UCSD-AML1 (cell line): ENCODE measurements around the gene PPP6R2.

ENCODE experiments used
- DNase-seq: peaks from one replicate; lab custom pipeline; 2025; ENCODE audit not compliant: unreplicated experiment; lab: John Stamatoyannopoulos, UW

PPP6R2 gene

DNA sequence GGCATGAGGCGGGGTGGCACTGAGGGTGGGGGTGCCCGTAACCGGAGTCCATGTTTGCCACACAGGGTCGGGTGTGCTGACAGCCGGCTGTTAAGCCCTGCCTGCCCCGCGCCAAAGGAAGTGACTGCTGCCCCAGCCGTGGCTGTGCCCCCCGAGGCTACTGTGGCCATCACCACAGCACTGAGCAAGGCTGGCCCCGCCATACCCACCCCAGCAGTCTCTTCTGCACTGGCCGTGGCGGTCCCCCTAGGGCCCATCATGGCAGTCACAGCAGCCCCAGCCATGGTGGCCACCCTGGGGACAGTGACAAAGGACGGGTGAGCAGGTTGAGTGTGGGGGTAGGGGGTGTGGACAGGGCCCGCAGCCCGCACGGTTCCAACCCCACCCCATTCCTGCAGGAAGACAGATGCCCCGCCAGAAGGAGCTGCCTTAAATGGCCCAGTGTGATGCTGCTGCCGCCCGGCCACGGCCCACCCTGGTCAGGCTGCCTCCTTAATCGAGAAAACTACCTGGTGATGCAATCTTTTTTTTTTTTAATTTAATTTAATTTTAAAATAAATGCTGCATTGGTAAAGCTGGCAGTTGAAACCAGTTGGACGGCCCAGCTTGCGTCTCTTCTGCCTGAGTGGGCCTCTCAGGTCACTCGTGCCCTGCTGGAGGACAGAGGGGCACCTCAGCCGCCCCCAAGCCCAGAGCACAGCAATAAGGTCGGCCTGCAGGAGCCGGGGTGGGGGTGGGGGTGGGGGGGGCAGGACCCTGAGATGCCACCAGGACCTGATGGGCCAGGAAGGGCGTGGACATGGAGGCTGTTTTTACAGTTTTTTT lies 100.9 kb downstream of the PPP6R2 start:
- no peak for DNase-seq

DNA sequence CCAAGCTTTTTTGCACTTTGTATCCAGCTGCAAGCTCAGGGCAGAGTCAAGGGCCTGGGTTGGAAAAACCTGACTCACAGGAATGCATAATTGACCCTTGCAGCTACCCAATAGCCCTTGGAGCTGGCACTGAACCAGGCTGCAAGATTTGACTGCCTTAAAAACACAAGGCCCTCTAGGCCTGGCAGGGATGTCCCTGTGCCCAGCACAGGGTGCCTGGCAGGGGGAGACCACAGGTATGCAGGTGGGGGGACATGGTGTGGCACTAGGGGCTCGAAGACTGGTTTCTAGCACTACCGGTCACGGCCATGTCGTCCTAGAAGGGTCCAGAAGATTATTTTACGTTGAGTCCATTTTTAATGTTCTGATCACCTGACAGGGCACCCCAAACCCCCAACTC lies 101.5 kb downstream of the PPP6R2 start:
- no peak for DNase-seq

GRCh38 chr22:50445071-50445879 lies 102.1 kb downstream of the PPP6R2 start:
- DNase-seq = no peak

DNA sequence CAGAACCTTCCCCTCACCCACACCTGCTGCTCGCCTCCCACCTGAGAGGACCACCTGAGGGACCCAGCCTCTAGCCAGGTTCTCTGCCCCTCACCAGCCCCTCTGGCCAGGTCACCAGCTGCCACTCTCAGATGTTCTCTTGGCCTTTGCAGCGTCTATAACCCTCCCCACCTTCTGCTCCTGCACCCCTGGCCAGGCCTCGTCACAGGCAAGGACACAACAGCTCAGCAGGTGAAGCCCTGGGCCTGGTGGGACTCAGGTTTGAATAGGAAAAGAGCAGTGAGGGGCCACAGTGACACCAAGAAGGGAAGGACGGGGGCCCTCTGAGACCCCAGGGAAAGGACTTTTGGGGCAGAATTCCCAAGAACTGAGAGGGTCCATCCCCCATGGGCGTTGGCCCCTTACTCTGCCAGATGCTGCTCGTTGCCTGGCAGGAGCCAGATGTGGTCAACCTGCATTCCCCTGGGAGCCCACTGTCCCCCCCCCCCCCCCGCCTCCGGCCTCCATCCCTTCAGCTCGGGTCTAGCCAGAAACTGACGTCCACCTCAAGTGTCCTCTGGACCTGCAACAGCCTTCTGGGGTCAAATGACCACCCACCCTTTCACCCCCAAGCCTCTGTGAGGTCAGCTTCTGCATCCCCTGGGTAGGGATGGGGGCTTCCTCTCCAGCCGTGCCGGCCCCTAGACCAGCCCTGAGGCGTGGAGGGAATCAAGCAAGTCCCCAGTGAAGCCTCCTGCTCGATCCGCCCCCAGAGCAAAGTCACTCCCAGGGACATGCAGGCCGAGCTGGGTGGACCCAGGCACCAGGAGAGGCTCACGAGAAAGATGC lies 103.0 kb downstream of the PPP6R2 start:
- DNase-seq = no peak

GRCh38 chr22:50446708-50447575 lies 103.8 kb downstream of the PPP6R2 start:
- no peak for DNase-seq

- DNase-seq = no peak
Observed at GRCh38 chr22:50447576-50448551, 104.7 kb downstream of the PPP6R2 start.

GRCh38 chr22:50452649-50453048 lies 109.5 kb downstream of the PPP6R2 start:
- DNase-seq = no peak

DNA sequence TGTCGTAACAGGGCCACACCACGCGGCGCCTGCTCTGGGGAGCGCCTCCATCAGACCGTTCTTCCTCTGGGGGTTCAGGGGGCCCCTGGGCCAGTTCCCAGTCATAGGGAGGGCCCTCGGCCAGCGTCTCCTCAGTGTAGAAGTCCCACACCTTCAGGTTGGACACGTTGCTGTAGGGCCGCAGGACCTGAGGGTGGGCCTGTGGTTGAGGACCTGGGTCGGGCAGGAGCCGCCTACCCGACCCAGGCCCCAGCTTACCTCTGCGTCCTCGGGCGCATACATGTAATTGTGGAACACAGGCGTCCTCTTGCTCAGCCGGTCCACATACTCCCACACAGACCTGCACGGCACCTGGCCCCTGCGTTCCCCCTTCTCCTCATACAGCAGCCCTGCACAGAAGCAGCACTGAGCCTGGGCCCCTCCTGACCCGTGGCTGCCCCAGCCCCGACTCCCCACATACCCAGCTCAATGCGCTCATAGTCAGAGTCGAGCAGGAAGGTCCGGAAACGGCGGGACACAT lies 111.5 kb downstream of the PPP6R2 start:
- no peak for DNase-seq

GRCh38 chr22:50455201-50455600 lies 112.1 kb downstream of the PPP6R2 start:
- no peak for DNase-seq

GRCh38 chr22:50456026-50456425 lies 112.9 kb downstream of the PPP6R2 start:
- DNase-seq = no peak

GRCh38 chr22:50456466-50457234 lies 113.5 kb downstream of the PPP6R2 start:
- no peak for DNase-seq

- DNase-seq = no peak
Observed at GRCh38 chr22:50459016-50459415, 115.9 kb downstream of the PPP6R2 start.

- no peak for DNase-seq
Observed at GRCh38 chr22:50459496-50460140, 116.5 kb downstream of the PPP6R2 start.

DNA sequence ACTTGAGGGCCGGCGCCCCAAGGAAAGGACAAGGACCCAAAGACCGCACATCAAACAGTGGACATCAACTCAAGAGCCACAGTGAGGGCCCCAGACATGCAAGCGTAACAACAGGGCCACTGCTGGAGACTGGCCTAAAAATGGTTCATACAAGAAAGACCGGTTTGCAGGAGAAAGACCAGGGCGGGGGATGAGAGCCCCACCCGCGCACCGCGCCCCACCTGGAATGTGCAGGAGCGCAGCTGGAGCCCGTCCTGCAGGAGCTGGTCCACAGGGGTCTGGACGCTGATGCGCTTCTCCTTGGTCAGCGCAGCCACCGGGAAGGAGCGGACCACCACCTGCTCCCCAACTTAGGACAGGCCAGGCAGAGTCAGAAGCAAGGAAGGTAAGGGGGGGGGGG lies 117.8 kb downstream of the PPP6R2 start:
- DNase-seq = no peak

DNA sequence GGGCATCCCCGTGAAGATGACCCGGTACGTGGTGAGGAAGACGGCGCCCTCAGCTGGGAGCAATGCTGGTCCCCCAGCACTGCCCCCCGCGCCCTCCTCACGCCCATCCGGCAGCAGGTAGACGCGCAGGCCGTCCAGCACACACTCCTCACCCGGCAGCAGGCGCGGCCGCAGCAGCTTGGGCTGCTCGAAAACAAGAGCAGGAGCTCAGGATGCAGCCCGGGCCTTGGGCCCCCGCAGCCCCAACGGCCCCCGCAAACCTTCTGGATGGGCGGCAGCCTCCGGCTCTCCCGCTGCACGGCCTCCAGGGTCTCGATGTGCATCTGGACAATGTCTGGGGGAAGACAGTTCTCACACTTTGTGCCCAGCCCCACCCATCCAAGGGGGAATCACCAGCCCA lies 118.4 kb downstream of the PPP6R2 start:
- no peak for DNase-seq

- no peak for DNase-seq
Observed at GRCh38 chr22:50461979-50462540, 118.9 kb downstream of the PPP6R2 start.

- DNase-seq = no peak
Observed at GRCh38 chr22:50463188-50463900, 120.2 kb downstream of the PPP6R2 start.
